ENCODE results near the gene MRPL17.

MRPL17 gene

DNA sequence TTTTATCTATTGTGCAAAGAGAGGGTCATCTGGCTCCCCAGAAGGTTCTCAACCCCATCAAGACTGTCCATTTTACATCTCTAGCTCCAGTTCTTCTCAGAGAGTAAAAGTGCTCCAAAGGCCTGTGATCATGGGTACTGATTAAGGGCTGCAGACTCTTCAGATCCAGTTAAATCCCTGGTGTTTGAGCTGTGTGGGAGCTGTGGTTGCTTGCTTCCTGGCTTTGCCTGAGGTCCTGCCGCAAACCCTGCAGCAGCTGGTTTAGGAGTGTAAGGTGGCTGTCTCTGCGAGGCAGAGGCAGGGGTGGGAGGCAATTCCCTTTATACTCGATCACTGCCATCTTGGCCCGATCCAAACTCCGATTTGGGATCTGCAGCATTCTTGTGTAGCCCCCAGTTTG, 1.2 kb downstream of the MRPL17 start:
- DNase-seq, result no peak

DNA sequence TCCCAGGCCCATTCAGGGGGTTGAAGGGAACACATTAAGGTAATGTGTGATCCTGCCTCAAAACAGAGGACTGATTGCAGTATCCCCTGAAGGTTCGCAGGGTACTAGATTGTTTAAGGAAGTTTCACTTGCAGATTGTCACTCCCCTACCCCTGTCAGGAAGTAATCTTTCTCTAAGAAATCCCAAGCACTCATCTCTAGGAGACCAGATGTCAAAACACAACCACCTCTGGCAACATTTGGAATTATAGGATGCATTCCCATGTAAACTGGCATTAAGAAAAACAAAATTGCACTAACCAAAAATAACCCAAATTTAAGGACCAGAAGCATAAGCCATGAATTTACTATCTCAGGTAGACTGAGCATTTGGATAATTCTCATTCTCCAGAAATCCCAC, 1.6 kb downstream of the MRPL17 start:
- DNase-seq, result no peak

DNA sequence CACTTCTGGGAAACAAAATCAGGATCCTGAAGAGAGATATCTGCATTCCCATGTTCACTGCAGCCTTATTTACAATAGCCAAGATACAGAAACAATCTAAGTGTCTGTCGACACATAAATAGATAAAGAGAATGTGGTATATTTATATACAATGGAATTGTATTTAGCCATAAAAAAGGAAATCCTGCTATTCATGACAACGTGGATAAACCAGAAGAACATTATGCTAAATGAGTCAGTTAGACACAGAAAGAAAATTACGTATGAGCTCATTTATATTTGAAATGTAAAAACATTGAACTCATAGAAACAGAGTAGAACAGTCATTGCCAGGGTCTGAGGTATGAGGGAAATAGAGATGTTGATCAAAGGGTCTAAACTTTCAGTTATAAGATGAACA, 6.1 kb downstream of the MRPL17 start:
- no peak for DNase-seq

DNA sequence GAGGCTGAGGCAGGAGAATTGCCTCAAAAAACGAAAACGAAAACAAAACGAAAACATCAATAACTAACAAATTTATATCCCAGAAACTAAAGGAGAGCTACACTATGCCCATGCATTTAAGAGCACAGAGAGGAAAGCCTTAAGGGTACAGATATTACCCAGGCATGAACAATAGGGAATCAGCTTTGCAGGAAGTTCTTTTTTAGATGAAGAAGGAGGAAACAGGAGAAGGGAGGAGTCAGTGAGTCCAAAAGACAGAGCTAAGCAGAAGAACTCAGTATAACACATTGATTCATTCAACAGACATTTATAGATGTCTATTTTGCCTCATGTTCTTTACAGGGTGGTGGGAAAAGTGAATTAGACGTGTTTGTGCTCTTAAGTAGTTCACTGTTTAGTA, 8.3 kb downstream of the MRPL17 start:
- no peak for DNase-seq

DNA sequence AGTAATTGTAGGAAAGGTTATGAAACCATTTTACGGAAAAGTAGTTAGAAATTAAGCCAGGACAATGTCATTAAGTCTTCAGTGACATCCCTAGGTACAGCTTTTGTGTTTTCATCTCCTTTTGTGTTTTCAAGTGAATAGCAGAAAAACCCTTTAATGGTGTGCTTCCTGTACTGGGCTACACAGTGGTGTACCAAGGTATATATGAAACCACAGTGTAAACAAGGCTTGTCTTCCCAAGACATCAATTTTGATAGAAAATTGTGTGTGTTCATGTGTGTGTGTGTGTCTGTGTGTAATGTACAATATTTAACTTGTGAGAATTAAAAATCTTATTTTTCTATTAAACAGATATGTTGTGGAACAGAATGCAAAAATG, 8.9 kb downstream of the MRPL17 start:
- no peak for DNase-seq

DNA sequence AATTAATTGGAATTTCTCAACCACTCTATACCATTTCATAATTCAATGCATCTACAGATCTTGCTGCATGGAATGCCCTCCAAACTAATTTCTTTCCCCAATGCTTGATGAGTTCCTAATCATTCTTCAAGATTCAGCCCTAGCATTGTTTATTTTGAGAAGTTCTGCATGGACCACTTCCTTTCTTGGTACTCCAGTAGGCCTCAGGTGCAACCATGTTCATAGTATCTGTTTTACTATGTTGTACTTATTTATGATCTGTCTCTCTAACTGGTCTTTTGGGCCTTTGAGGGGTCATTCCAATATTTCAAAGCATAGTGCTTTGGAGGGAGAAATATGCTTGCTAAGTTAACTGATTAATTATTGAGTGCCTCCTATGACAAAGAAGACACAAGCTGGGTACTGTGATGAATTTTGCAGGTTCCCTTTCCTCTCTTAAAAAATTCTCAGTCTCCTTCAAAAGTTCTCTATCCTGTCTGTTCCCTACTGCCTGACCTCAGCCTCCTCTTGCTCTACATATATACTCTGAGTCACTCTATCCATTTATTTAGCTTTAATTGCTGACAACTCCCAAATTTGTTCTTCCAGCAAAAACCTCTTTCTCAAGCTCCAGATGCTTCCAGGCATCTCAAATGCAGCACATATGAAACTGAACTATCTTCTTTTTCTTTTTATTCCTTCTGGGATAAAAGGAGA, 9.5 kb downstream of the MRPL17 start:
- no peak for DNase-seq

DNA sequence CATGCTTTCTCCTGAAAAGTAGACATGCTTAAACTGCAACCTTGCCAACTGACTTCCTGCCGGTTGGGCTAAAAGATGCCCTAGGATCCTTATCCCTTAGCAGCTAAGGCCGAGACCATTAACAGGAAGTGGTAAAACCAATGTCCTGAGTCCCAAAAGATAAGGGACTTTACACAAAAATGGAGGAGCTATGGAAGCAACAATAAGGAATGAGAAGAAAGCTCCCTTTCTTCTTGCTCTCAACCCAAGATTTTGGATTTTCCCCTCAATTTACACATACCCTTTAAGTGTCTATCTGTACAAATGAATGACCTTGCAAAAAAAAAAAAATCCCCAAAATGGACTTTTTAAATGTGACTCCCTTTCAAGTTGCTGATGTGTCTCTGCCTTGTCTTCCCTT, 11.1 kb downstream of the MRPL17 start:
- no peak for DNase-seq

DNA sequence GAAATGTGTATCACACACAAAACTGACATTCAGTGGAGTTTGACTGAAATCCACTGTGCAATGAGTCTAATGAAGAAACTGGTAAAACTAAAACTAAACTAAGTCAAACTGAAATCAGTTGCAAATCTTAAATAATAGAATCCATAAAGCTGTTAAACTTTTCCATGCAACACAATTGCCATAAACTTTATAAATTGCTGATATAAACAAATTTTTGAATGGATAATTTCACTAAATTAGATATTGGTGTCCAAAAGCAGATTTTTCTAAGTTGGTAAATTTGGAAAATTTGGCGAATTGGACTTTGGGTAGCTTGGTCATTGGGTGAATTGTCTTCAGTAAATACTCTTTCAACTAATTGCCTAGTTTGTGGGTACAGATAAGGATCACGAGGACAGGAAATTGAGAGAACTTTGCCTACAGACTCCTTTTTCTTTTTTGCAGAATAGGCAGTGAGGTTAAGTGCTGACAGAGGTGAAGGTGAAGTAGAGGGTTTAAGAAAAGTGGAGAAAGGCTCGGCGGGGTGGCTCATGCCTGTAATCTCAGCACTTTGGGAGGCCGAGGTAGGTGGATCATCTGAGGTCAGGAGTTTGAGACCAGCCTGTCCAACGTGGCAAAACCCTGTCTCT, 12.8 kb downstream of the MRPL17 start:
- DNase-seq, result no peak

DNA sequence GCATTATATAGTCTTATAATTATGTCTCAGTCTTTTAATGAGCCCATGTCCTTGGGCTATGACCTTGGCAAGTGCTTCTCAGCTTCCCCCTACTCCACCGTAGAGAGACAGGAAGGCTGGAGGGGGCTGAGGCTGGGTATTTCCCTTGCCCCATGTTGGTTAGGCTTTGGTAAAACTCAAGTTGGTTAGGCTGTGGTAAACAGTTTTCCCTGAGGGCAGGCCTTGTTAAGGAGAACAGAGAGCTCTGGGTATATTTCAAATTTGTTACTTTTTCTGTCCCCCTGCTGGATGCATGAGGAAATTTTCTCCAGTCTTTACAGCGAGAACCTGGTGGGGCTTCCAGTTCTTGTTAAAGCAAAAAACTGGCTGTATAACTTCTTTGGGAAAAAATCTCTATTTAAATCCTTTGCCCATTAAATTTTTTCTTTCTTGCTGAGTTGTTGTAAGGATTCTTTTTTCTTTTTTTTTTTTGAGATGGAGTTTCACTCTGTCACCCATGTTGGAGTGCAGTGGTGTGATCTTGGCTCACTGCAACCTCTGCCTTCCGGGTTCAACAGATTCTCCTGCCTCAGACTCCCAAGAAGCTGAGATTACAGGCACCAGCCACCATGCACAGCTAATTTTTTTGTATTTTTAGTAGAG, 15.3 kb downstream of the MRPL17 start:
- no peak for DNase-seq

DNA sequence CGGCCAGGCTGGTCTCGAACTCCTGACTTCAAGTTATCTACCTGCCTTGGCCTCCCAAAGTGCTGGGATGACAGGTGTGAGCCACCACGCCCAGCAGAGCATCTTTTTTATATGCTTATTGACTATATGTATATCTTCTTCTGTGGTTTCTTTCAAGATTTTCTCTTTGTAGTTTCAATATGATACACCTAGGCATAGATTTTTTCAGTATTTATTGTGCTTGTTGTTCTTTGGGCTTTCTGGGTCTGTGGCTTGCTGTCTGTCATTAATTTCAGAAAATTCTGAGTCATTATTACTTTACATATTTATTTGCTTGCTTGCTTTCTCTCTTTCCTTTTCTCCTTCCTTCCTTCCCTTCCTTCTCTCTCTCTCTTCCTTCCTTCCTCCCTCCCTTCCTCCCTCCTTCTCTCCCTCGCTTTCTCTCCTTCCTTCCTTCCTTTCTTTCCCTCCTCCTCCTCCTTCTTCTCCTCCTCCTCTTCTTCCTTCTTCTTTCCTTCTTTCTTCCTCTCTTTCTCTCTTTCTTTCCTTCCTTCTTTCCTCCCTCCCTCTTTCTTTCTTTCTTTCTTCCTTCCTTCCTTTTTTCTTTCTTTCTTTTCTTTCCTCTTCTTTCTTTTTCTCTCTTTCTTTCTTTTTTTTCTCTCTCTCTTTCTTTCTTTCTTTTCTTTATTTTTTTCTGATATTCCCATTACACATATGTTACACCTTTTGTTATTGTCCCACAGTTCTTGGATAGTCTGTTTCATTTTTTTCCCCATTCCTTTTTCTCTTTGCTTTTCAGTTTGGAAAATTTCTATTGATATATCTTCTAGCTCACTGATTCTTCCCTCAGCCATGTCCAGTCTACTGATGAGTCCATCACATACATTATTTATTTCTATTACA, 16.6 kb downstream of the MRPL17 start:
- no peak for DNase-seq

DNA sequence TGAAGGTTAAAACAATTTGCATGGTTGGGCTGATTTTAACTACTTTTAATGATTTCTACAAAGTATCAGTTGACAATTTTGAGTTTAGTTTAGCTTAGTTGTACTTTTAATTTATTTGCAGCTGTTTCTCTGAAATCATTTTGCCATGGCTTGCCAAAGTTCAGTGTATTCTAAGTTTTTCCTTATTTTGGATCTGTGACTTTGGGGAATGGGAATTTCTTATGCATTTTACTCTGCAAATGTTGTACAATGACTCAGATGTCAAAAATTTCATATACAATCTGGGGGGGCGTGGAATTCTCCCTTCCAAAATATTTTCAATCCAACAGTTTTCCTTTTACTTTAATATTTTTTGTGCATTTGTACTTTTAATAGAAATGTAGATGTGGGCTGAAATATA, 18.6 kb downstream of the MRPL17 start:
- no peak for DNase-seq

DNA sequence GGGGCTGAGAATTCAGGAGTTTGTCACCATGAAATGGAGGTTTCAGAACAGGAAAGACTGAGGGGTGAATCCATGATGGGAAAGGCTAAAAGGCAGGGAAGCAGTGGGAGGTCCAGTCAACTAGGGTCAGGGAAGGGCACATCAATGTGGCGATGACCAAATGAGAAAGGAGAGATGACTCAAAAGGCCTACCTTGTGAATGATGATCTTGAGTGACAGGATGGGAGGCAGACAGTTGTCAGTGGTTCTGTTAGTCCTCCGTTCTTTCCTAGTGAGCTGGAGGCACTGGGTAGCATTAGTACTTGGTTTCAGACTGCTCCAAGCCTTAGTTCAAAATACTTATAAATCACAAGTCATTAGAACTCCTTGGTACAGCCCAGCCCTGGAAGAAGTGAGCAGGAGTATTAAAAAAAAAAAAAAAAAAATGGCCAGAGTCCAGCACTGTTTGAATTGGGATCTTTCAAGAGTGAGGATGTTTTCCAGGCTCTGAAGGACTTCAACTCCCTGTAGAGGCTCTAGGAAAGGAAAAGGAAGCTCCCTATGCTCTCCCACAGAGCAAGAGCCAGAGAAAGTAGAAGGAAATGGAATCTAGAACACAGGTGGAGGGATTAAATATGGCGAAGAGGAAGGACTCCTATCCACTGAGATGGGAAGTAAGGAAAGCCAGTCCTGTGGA, 19.2 kb downstream of the MRPL17 start:
- DNase-seq, result no peak

DNA sequence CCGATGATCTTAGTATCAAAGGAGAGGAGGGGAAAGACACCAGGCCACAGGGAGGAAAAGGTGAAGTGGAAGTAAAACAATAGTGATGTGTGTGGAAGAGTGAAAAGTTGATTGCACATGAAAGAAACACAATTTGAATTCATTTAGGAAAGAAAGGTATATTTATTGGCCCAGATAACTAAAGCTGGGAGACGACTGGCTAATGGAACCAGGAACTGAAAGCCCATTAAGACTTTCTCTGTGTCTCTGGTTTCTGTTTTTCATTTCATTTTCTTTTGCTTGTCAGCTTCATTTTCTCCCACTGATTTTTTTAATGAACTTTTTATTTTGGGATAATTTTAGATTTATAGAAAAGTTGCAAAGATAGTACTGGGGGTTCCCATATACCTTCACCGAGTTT, 22.4 kb downstream of the MRPL17 start:
- DNase-seq, result no peak

DNA sequence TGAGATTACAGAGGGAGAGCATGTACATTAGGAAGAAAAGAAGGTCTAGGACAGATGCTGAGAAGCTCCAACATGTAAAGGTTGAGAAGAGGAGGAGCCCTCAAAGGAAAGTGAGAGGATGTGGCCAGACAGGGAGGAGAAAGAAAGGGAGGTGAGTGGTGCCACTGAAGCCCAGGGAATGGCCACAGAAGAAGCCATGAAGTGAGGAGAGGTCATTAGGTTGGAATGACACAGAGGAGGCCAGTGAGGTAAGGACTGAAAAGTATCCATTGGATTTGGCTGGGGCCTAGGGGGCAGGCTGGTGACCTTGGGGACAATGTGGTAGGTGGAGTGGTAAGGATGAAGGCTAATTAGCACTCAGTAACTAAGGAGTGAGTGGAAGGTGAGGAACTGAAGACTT, 24.5 kb downstream of the MRPL17 start:
- DNase-seq, result no peak

DNA sequence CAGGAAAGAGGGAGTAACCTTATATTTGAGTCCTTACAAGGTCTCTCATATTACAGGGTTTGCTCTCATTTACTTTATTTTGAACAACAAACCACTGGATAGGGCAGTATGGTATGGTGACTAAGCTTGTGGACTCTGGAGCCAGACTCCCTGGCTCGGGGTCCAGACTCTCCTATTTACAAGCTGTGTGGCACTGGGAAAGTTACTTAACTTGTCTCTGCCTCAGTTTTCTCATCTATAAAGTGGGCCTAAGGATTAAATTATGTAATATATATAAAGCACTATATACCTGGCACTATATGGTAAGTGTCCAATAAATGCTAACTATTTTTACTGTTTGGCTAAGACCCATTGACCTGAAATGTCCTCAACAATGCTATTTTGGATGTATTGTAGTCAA, 25.8 kb downstream of the MRPL17 start:
- no peak for DNase-seq

DNA sequence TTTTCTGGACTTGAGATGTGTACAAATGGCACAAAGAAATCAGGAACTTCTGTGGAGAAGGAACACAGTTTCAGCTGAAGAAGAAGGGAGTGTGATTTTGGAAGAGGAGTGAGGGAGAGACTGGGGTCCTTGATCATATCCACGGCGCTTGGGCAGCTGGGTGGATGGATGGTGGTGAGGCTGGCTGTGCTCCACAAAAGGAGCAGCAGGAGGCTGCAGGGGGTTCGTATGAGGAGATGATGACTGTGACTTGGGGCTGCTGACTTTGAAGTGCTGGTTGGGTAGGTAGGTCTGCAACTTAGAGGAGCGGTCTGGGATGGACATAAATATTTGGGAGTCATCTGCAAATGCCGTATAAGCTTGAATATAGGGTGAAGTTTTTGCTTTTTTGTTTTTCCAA, 26.2 kb downstream of the MRPL17 start:
- DNase-seq, result no peak

DNA sequence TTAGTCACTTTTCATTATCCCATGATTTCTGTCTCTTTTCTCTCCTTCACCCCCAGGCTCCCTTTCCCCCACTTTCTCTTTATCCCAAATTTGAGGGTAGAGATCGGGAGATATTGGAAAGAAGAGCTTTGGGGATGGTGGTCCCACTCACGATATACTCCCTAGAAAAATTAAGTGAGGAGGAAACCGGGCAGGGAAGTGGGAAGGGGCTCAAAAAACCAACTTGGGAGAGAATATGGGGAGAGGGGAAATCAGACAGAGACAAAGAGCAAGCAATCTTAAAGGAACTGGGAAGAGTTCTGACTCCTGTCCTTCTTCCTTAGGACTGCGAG, 26.6 kb downstream of the MRPL17 start:
- DNase-seq, result no peak

DNA sequence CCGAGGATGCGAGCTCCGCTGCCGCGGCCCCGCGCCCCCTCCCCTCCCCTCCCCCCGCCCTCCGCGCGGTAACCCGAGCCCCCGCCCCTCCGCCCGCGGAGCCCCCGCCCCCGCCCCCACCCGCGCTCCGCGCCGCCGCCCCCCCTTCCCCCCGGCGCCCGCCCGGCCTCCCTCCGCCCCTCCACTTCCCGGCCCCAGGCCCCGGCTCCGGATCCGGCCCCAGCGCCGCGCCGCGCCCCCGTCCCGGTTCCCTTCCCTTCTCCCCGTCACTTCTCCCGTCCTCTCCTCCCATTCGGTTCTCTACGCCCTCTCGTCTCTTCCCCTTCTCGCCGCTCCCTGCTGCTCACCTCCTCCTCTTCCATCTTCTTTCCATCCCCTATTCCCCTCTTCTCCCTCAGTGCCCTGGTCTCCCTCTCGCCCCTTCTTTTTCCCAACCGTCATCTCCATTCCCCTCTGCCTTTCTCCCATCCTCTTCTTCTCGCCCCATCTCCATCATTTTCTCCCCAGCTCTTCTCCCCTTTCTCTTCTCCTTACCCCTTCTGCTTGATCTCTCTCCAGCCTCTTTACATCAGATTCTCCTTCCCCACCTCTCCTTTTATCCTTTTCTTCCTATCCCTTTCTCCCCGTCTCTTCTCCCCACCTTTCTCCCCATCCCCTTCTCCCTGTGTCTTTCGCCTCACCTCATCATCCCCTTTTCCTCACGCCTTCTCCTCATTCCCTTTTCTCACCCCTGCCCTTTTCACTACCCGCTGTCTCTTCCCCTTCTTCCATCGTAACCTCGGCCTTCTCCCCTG, 27.2 kb downstream of the MRPL17 start, which contains the start of gene DCHS1:
DCHS1 (minus strand) TSS at position 20 of the 794 bp plus-strand sequence. CDS start 14,196 bp downstream, outside the sequence.
- no peak for DNase-seq

DNA sequence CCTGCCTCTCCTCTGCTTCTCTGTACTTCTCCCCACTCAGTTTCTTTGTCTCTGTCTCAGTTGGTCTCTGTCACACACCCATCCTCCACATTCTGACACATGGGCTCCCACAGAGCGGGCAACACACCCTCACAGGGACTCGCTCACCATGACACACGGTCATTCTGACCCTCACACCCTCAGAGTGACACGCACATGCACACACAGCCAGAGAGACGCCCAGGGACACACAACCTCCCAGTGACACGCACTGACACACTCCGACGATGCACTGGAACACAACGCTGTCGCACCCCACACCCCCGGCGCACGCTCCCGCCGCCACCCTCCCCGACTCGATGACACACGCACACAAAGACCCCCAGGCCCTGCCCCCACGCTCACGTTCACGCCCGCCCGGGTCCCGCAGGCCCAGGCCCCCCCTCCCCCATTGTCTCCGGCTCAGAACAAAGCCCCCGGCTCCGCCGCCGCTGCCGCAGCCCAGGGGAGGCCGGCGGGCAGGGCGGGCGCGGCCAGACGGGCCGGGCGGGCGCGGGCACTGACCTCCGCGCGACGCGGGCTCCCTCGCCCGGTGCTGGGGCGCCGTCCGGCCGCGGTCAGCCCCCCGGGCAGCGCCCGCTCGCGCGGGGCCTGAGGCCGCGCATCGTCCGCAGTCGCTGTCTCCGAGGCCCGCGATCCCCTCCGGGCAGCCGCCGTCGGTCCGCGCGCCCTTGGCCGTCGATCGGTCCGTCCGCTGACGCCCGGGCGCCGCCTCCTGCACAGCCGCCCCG, 27.9 kb downstream of the MRPL17 start:
- peak; percentile 50 for DNase-seq

DNA sequence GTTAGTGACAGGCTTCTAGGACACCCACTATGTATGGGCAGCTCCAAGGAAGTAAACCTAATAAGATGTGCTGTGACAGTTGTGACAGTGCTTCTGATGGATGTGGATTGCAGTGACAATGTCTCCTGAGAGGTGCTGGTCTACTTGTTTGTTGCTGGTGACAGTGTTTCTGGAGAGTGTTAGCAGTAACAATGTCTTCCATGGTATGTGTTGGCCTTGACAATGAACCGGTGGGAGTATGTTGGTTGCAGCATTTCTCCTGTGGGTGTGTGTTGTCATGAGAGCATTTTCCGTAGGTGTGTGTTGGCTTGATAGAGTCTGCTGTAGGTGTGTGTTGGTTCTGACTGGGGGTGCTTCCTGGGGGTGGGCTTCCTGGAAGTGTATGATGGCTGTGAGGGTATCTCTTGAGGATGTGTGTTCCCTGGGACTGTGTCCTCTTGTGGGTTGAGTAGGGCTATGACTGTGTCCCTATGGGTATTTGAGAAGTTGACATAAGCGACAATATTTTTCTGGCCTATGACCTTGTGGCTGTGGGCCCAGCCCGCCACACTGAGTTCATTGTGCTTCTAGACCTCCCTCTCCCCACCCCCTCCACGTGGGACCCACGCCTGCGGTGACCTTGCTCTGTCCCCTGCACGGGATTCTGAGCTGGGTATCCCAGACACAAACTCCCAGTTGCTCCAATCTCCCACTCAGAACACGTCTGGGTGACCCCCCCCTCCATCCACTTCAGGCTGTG, 28.7 kb downstream of the MRPL17 start:
- no peak for DNase-seq

DNA sequence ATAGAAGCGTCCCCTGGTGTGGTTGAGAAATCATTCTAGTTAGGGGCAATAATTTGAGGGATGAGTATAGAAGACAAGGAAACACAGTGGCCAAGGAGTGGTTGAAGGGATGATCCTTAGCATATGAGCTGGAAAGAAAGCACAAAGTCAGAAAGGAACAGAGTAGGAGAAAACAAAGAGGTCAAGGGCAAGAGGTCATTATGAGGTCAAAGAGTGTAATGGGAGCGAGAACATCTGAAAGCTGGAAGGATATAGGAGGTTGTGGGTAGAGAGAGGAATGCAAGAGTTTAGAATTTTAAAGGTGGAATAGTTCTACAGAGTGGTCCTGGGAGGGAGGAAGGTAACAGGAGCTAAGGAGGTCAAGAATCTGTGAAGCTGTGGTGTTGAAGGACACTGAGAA, 29.5 kb downstream of the MRPL17 start:
- no peak for DNase-seq

All from activated CD8-positive, alpha-beta memory T cell treated with anti-CD3 and anti-CD28 coated beads, Interleukin-2, amount 50 U/mL, for 4 hours (primary cell).